ENCODE data around the gene GPS2.
"Not testable (repeated sequence)": the region's sequence is repeated elsewhere in the genome, so short reads cannot be mapped to it uniquely, and the experiment has no call there.

The GPS2 gene

GRCh38 chr17:7337600-7337999, 22.4 kb upstream of the GPS2 start:
- not testable (repeated sequence) for DNase-seq (ENCODE audit: low read depth)

- DNase-seq (ENCODE audit: low read depth): no peak
These were observed 21.3 kb upstream of the GPS2 start, which contains the start of gene ACAP1 for GRCh38 chr17:7336240-7337175. ACAP1 (plus strand) TSS chr17:7336529; CDS start chr17:7336735, 206 bp downstream.

GRCh38 chr17:7335765-7336164, 20.6 kb upstream of the GPS2 start:
- not testable (repeated sequence) for DNase-seq (ENCODE audit: low read depth)

GRCh38 chr17:7334938-7335538, 19.9 kb upstream of the GPS2 start:
- no peak for DNase-seq (ENCODE audit: low read depth)

- not testable (repeated sequence) for DNase-seq (ENCODE audit: low read depth)
These were observed 17.5 kb upstream of the GPS2 start for GRCh38 chr17:7332600-7333069.

- DNase-seq (ENCODE audit: low read depth): no peak
These were observed 17.0 kb upstream of the GPS2 start for GRCh38 chr17:7332111-7332510.

- no peak for DNase-seq (ENCODE audit: low read depth)
These were observed 15.5 kb upstream of the GPS2 start for GRCh38 chr17:7330638-7331015.

- peak; percentile 47 for DNase-seq (ENCODE audit: low read depth)
These were observed 15.0 kb upstream of the GPS2 start for GRCh38 chr17:7329997-7330637.

- DNase-seq (ENCODE audit: low read depth): peak; percentile 98
These were observed 14.3 kb upstream of the GPS2 start for GRCh38 chr17:7329374-7329996.

- DNase-seq (ENCODE audit: low read depth): no peak
These were observed 13.7 kb upstream of the GPS2 start, which contains the start of gene NEURL4 for GRCh38 chr17:7328840-7329373. NEURL4 (minus strand) TSS chr17:7329335; CDS start chr17:7329312, 23 bp downstream.

GRCh38 chr17:7328009-7328408, 12.8 kb upstream of the GPS2 start:
- no peak for DNase-seq (ENCODE audit: low read depth)

GRCh38 chr17:7327501-7327900, 12.3 kb upstream of the GPS2 start:
- no peak for DNase-seq (ENCODE audit: low read depth)

GRCh38 chr17:7327056-7327455, 11.9 kb upstream of the GPS2 start:
- no peak for DNase-seq (ENCODE audit: low read depth)

- DNase-seq (ENCODE audit: low read depth): no peak
These were observed 11.0 kb upstream of the GPS2 start for GRCh38 chr17:7326186-7326585.

GRCh38 chr17:7325031-7325528, 9.9 kb upstream of the GPS2 start:
- DNase-seq (ENCODE audit: low read depth): no peak

GRCh38 chr17:7324438-7324779, 9.2 kb upstream of the GPS2 start:
- no peak for DNase-seq (ENCODE audit: low read depth)

GRCh38 chr17:7323731-7324437, 8.7 kb upstream of the GPS2 start:
- no peak for DNase-seq (ENCODE audit: low read depth)

- DNase-seq (ENCODE audit: low read depth): no peak
These were observed 7.5 kb upstream of the GPS2 start for GRCh38 chr17:7322520-7323194.

- no peak for DNase-seq (ENCODE audit: low read depth)
These were observed 6.3 kb upstream of the GPS2 start for GRCh38 chr17:7321466-7321865.

- no peak for DNase-seq (ENCODE audit: low read depth)
These were observed 3.1 kb upstream of the GPS2 start for GRCh38 chr17:7318121-7318860.
